ENCODE measurements around the gene CASP5.

DNA sequence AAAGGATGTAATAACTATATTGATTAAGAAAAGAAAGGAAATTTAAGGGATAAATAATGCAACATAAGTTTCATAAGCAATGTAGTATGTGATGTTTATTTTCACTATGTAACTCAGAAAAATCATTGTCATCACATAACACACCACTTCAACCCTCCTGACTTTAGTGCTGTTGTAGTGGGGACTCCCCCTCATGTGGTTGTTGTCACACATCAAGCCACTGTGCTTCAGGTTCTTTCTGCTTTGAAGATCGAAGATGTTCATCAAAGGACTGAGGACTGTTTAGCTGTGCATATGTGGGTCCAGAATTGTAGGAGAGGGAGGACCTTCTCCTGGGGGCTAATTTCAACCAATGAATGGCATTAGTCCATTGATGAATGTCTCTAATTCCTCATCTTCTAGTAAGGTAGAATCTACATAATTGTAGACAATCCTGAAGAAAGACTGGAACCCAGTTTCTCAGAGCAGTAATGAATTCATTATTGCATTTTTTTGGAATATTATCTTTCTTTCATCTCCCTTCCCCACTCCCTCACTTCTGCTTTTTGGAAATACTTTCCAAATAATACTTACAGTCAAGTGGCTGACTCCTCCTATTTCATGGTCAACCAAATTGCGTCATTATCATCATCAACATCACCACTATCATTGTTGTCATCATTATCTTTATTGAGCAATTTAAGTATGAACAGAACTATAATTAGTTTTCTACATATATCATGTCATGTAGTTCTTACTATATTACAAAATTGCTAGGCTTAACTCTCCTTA lies 31.9 kb upstream of the CASP5 start:
- TF ChIP-seq, protein P1, sequence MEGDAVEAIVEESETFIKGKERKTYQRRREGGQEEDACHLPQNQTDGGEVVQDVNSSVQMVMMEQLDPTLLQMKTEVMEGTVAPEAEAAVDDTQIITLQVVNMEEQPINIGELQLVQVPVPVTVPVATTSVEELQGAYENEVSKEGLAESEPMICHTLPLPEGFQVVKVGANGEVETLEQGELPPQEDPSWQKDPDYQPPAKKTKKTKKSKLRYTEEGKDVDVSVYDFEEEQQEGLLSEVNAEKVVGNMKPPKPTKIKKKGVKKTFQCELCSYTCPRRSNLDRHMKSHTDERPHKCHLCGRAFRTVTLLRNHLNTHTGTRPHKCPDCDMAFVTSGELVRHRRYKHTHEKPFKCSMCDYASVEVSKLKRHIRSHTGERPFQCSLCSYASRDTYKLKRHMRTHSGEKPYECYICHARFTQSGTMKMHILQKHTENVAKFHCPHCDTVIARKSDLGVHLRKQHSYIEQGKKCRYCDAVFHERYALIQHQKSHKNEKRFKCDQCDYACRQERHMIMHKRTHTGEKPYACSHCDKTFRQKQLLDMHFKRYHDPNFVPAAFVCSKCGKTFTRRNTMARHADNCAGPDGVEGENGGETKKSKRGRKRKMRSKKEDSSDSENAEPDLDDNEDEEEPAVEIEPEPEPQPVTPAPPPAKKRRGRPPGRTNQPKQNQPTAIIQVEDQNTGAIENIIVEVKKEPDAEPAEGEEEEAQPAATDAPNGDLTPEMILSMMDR (IDR thresholded peaks at IDR 0.05; ENCODE audit: poor library complexity) = no peak
- no peak for TF ChIP-seq EZH2 (IDR thresholded peaks at IDR 0.05; ENCODE audit: borderline replicate concordance)

Data from hepatocyte (in vitro differentiated cells).